Coronary artery (tissue), 2 donors: ENCODE results near the gene NDUFA9.

ENCODE experiments used
- DNase-seq: peaks from one replicate; pipeline ENCODE4 v3.0.0-alpha.2; 2017; ENCODE audit warnings: low spot score
- H3K27ac ChIP-seq, 2 donors: fragments of 200-600 bp; sonication (generic); one replicate each; pipeline ENCODE4 v1.5.1; 2016 to 2019
- H3K4me3 ChIP-seq: fragments of 200-600 bp; sonication (generic); 2 replicates; pipeline ENCODE4 v1.5.1; 2016; ENCODE audit warnings: mild to moderate bottlenecking, moderate library complexity
- CTCF ChIP-seq: fragments of 200-600 bp; sonication (generic); IDR thresholded peaks from one replicate; pipeline ENCODE4 v1.5.1; 2019; ENCODE audit warnings: antibody characterized with exemption

NDUFA9 gene

GRCh38 chr12:4648104-4648500 lies 812 bp upstream of the NDUFA9 start:
- DNase-seq, result no peak
- TF ChIP-seq CTCF, result no peak
- H3K4me3 ChIP-seq, result peak overlapping the region; percentile 88
- H3K27ac ChIP-seq, result peak overlapping the region; percentile 73 to 79

- Histone ChIP-seq H3K27ac (peak overlapping the region; percentile 73 to 79), H3K4me3 (peak overlapping the region; percentile 88)
- no peak for TF ChIP-seq CTCF
- no peak for DNase-seq
Measured at GRCh38 chr12:4649358-4649661, 396 bp downstream of the NDUFA9 start.

- TF ChIP-seq CTCF, result no peak
- H3K4me3 ChIP-seq, result no peak overlapping the region
- H3K27ac ChIP-seq, result no peak overlapping the region
- DNase-seq, result no peak
Measured at GRCh38 chr12:4653257-4653656, 4.3 kb downstream of the NDUFA9 start.

GRCh38 chr12:4653691-4654090 lies 4.8 kb downstream of the NDUFA9 start:
- DNase-seq, result no peak
- TF ChIP-seq CTCF, result no peak
- Histone ChIP-seq H3K4me3 (no peak overlapping the region), H3K27ac (no peak overlapping the region)

GRCh38 chr12:4663971-4664505 lies 15.1 kb downstream of the NDUFA9 start:
- no peak for DNase-seq
- Histone ChIP-seq H3K27ac (no peak overlapping the region), H3K4me3 (no peak overlapping the region)
- no peak for TF ChIP-seq CTCF

- no peak for TF ChIP-seq CTCF
- no peak overlapping the region for H3K4me3 ChIP-seq
- H3K27ac ChIP-seq, result no peak overlapping the region
- DNase-seq, result no peak
Measured at GRCh38 chr12:4665236-4665635, 16.3 kb downstream of the NDUFA9 start.

- TF ChIP-seq CTCF, result no peak
- DNase-seq, result no peak
- Histone ChIP-seq H3K4me3 (no peak overlapping the region), H3K27ac (no peak overlapping the region)
Measured at GRCh38 chr12:4679711-4680110, 30.8 kb downstream of the NDUFA9 start.
